HG02970 (cell line): ENCODE measurements around the gene SORBS1.
"Not testable (repeated sequence)": the region's sequence is repeated elsewhere in the genome, so short reads cannot be mapped to it uniquely, and the experiment has no call there.

Experiments used
- ATAC-seq: cut with Tn5 transposase; IDR thresholded peaks from one replicate; pipeline ENCODE4 v1.9.1; 2021; ENCODE audit warnings: mild to moderate bottlenecking, moderate library complexity, moderate number of reproducible peaks; ENCODE audit not compliant: unreplicated experiment, low FRiP score

SORBS1 gene

DNA sequence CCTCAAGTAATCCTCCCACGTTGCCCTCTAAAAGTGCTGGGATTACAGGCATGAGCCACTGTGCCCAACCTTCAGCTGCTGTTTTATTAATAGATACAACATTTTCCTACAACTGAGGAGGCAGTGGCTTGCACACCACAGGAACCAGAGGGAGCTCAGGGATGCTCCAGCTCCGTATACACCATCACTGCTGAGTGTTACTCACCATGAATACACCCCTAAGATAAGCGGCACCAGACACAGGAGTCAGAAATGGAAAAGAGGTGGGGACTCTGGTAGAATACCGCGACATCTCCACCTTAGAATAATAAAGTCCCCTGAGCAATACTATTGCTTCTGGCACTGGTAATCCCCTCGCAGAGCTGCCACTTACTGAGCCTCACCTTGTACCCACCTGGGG lies 201.7 kb downstream of the SORBS1 start:
- ATAC-seq = no peak

DNA sequence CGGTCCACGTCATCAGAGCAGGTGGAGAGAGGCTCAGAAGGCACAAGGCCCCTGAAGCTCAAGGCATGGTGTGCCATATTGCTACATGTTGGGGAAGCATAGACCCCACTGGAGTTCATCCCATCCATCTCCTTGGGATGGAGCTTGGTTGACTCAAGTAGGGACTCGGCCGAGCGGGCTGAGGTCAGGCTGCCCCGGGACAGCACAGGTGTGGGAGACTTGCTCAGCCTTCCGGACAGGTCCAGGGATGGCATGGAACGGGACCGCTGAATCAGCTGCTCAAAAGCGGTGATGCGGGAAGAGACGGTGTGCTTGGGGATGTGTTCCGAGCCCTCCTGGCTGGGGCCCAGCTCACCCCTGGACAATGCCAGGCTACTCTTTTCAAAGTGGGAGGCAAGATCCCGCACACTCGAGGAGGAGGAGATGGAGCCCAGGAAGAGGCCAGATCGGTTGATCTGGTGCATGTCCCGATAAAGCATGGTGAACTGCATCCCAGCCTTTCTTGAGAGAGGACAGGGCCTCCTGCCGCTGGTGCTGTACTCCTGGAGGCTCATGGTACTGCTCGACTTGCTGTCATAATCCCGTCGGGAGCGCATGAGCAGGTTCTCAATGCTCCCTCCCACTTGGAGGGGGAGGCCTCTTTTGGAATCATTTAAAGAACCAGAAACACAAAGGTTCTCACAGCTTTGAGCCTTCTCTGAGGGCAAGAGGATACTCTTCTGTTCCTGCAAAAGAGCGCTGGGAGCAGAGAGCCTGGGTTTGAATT lies 204.8 kb downstream of the SORBS1 start:
- no peak for ATAC-seq

DNA sequence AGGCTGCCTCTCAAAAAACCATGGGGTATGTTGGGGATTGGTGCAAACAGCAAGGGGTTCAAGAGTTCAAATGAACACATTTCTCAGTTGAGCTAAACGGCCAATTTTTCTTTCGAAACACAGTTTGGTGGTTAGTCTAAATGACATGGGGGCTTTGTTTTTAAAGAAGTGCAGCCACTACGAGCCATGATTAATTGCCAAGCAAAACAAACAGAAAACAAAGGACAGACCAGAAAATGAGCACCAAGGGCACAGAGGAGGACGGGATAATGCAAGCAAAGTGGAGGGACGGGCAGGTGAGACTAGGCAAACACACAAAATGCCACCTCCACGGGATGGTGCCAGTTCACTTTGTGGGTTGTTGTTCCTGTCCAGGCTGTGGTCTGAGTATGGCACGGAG lies 205.9 kb downstream of the SORBS1 start:
- no peak for ATAC-seq

GRCh38 chr10:95354110-95354509 lies 207.1 kb downstream of the SORBS1 start:
- ATAC-seq = no peak

DNA sequence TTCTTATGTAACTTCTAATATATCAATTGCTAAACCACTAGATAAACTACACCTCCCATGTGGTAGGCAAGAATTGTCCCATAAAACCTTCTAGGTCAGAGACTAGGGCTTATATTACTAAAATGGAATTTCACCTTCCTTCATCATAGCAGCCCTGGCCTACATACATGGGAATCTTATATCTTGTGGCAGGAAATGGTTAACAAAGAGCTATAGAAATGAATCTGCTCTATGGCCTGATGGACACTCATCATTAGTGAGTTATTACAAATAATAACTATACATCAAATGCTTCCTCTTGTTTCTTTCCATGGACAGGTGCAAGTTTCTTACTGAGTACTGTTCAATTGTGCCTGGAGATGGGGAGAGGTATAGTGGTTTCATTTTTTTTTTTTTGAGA lies 208.0 kb downstream of the SORBS1 start:
- no peak for ATAC-seq

GRCh38 chr10:95352684-95353083 lies 208.5 kb downstream of the SORBS1 start:
- no peak for ATAC-seq

DNA sequence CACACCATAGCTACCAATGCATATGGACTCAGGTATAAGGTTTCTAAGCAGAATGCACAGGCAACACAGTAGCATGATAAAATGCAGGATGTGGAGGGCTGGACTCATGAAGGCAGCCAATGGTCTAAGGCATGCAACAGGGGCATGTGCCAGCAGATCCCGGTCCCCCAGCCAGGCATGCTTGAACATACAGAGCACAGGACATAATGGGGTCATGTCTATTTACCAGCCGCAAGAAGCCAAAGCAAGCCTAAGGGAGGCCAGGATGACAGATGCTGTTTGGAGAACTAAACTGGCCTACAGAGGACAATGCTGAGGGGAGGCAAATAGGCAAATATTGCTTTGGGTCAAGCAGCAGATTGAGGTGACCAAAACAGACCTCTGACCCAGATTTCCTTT lies 210.3 kb downstream of the SORBS1 start:
- ATAC-seq = no peak

DNA sequence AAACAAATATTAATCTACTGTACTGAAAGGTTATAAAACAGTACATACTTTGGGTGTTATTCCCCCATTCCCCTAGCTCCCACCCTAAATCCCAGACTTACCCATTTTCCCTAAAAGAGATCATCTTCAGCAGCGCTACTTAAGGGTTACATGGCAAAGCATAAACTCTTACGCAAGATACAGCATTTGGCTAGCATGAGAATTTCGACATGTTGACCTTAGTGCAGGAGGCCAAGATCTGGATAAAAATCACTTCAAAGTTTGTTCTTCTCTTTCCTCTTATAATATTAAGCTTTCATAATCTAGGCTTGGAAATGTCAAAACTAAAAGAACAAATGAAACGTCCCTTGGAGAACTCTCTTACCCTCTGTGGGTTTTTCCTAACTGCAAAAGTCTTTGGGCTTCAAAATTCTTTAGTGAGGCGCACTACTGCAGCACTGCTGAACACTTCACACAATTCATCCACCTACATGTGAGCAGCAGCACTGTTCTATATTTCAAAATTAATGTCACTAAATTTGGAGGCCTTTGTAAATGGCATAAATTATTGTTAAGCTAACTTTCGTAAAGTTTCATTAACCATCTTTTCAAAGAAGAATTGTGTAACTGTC lies 210.8 kb downstream of the SORBS1 start:
- no peak for ATAC-seq

GRCh38 chr10:95347402-95347766 lies 213.8 kb downstream of the SORBS1 start:
- ATAC-seq = not testable (repeated sequence)

- no peak for ATAC-seq
These were observed 214.3 kb downstream of the SORBS1 start for GRCh38 chr10:95346715-95347401.

DNA sequence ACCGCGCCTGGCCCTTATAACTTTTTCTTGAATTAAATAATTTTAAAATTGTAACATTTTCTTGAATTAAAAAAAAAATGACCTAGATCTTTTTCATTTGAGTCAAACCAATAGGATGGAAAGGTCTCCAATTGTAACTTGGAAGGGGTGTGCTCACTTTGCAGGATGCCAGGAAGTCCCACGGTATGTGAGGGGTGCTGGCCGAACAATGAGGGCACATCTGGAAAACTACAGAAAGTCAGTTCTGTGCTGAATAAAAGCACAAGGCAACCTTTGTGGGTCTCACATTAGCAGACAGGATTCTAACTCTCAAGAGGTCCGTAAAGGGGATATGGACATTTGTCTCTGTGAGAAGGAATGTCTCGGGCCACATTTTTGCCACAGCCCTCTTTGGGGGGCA lies 217.6 kb downstream of the SORBS1 start:
- no peak for ATAC-seq

GRCh38 chr10:95341716-95342130 lies 219.4 kb downstream of the SORBS1 start:
- no peak for ATAC-seq

GRCh38 chr10:95339863-95340262 lies 221.3 kb downstream of the SORBS1 start:
- ATAC-seq = no peak

DNA sequence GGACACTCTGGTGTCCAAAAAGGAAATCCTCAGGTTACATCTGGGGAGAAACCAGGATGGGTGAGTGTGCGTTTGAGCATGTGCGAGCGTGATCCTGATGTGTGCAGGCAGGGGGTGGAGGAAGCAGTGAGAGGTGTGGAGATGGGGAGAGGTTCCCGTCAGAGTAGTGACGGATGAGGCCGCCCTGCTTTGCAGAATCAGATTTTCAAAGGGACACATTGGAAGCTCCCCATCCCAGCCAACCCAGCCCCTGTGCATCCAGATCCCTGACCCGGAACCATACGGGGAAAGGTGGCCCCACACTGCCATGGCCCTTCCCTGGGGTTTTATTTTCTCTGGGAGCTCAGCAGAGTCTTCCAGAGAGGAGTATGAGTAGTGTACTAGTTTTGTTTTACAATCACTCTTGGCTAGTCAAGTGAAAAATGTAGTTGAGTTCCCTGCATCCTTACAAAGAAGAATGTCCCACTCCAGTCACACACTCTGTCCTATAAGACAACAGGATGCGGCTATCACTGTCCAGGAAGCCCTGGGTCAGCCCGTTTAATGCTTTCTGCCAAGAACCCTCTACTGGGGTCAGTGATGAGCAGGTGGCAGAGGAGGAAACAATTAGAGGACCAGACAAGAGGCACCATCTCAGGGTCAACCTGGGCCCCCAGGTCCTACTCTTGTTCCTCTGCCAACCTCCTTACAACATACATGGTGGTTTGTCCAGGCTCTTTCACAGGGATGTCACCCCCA lies 223.6 kb downstream of the SORBS1 start:
- ATAC-seq = no peak

- no peak for ATAC-seq
These were observed 224.5 kb downstream of the SORBS1 start for GRCh38 chr10:95336702-95337101.

DNA sequence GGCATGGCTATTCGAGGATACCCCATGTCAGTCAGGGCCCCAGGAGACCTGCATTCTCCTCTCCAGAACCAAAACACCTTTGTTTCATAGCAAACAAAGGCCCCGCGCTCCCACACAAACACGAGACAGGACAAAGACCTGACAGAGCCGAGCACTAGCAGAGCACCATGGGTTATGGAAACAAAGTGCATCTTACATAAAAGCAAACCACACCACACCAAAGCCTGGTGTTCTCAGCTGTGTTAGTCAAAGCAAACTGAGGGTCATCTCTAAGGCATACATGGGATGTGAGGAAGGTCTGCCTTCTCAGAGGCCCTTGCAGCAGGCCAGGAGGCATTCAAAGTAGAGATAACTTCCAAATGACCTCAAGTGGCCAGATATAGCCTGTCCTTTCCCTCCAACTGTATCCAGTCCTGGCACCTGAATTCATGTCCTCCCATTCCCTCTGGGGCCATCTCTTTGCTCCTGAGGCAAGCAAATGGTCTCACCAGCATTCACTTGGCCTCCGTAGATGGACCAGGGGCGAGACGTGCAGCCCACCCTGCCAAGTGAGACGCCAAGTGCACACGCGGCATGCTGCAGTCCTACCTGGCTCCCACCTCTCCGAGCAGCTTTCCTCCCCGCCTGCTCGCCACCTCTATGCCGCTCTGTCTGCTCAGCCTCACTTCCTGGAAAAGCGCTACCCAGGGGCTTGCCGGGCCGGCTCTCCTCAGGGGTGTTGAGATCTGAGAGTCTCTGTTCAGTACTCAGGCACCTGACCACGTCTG lies 225.1 kb downstream of the SORBS1 start:
- no peak for ATAC-seq

DNA sequence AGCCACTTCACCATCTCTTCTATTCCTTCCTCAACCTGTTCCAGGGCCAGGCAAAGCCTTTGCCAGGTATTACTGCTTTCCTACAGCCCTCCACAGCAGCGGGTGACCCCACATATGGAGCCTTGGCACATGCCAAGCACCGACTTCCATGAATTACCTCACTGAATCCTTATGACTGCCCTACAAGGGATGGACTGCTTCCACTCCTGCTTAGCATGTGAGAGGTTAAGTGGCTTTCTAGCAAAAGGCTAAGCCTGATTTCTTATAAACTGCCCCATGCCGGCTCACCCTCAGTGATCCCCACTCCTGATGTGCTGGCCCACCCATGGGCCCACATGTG lies 226.4 kb downstream of the SORBS1 start:
- no peak for ATAC-seq

- ATAC-seq = no peak
These were observed 227.0 kb downstream of the SORBS1 start for GRCh38 chr10:95333997-95334804.

GRCh38 chr10:95332666-95333249 lies 228.4 kb downstream of the SORBS1 start:
- no peak for ATAC-seq
